Testis (tissue), 3 donors: ENCODE data around the gene NADSYN1. TPM values are rescaled to one million over a fixed set of nuclear protein-coding genes. Genes with fewer than 3 reads are reported as not detected.
"Not testable (repeated sequence)": the region's sequence is repeated elsewhere in the genome, so short reads cannot be mapped to it uniquely, and the experiment has no call there.

Source experiments
- DNase-seq: peaks from one replicate; pipeline ENCODE4 v3.0.0-alpha.2; 2019
- H3K27ac ChIP-seq, 2 donors: fragments of 200-600 bp; sonication (generic); one replicate each; pipeline ENCODE4 v1.5.1; 2019
- H3K27me3 ChIP-seq: fragments of 200-600 bp; sonication (generic); one replicate; pipeline ENCODE4 v1.5.1; 2019
- H3K36me3 ChIP-seq: fragments of 200-600 bp; sonication (generic); one replicate; pipeline ENCODE4 v1.5.1; 2017; ENCODE audit warnings: low read depth; ENCODE audit errors: missing control alignments
- H3K4me1 ChIP-seq: fragments of 200-600 bp; sonication (generic); one replicate; pipeline ENCODE4 v1.5.1; 2019
- H3K4me3 ChIP-seq, 2 donors: fragments of 200-600 bp; sonication (generic); one replicate each; pipeline ENCODE4 v1.5.1; 2017 to 2019
- H3K9me3 ChIP-seq: fragments of 200-600 bp; sonication (generic); one replicate; pipeline ENCODE4 v1.5.1; 2017
- CTCF ChIP-seq, 3 experiments: fragments of 450-650 bp in 2 of 3; fragments of 200-600 bp in 1 of 3; sonication (generic) in 1 of 3; IDR thresholded peaks; one replicate each; pipeline ENCODE4 v1.5.1; 2016 to 2019; ENCODE audit warnings: antibody characterized with exemption in 3 of 3, mild to moderate bottlenecking in 2 of 3, moderate library complexity in 1 of 3
- POLR2A ChIP-seq: fragments of 450-650 bp; IDR thresholded peaks from one replicate; pipeline ENCODE4 v1.6.1; 2017; ENCODE audit warnings: antibody characterized with exemption, mild to moderate bottlenecking, moderate library complexity
- WGBS, 2 donors: methylation state at CpG; one replicate each; pipeline ENCODE4 v1.1.5; 2018; 5-methylcytosine and 5-hydroxymethylcytosine counted together
- intact Hi-C: fragments of 100-400 bp; cut with DNase I; formaldehyde crosslinking; loops from one replicate; pipeline ENCODE4 v1.15.1; 2023; ENCODE audit warnings: low total_unique reads
- polyA plus RNA-seq: library from polyadenylated mRNA; stranded (reverse); fragments of 350-450 nt; fragmentation: Illumina TruSeq; extraction: RNeasy Lipid Tissue Mini Kit (QIAGEN cat#74804); gene quantifications from one replicate; pipeline ENCODE4 v1.2.3, GENCODE V29; 2014; ENCODE audit warnings: low read depth, low replicate concordance; ENCODE audit not compliant: insufficient read depth
- total RNA-seq, 2 donors: library from RNA; depleted of rRNA; stranded (reverse); fragments of >200 nt; gene quantifications; one replicate each; pipeline ENCODE4 v1.2.3, GENCODE V29; 2016

The NADSYN1 gene
- total and polyA plus RNA-seq, 3 donors from 2014 or later: 75.7 to 91.2 (median 79.4) TPM

GRCh38 chr11:71535825-71536224 lies 82.8 kb downstream of the NADSYN1 start:
- no peaks in the 10 kb centered on the region for H3K36me3 ChIP-seq
- no peaks in the 10 kb centered on the region for H3K27me3 ChIP-seq
- no peaks in the 10 kb centered on the region for H3K9me3 ChIP-seq
- H3K4me3 ChIP-seq: no peak overlapping the region
- peaks cover 6% of the 10 kb centered on the region for H3K4me1 ChIP-seq
- TF ChIP-seq POLR2A (no peak), CTCF (IDR thresholded peaks at IDR 0.05) (no peak)
- no peak overlapping the region for H3K27ac ChIP-seq
- 86 to 93% methylated on average over 9 of the region's 9 CpGs for WGBS, 2 donors
- no peak for DNase-seq
- intact Hi-C loops: no loop called here

GRCh38 chr11:71537537-71537936 lies 84.5 kb downstream of the NADSYN1 start:
- no peak for DNase-seq
- Histone ChIP-seq H3K36me3 (no peaks in the 10 kb centered on the region), H3K27ac (no peak overlapping the region), H3K9me3 (no peaks in the 10 kb centered on the region), H3K27me3 (no peaks in the 10 kb centered on the region), H3K4me1 (peaks cover 6% of the 10 kb centered on the region), H3K4me3 (no peak overlapping the region)
- TF ChIP-seq CTCF (IDR thresholded peaks at IDR 0.05): no peak
- 82 to 85% methylated on average over 9 of the region's 9 CpGs for WGBS, 2 donors
- intact Hi-C loops: no loop called here

GRCh38 chr11:71537977-71538665 lies 85.1 kb downstream of the NADSYN1 start, which contains the start of gene KRTAP5-8:
Gene KRTAP5-8 (plus strand): TSS chr11:71538025. CDS start chr11:71538056, 31 bp downstream.
- intact Hi-C loops: not testable (repeated sequence)

GRCh38 chr11:71538666-71538990 lies 85.6 kb downstream of the NADSYN1 start:
- DNase-seq: peak; percentile 43
- WGBS, 2 donors: 56 to 74% methylated on average over 4 of the region's 4 CpGs
- no peaks in the 10 kb centered on the region for H3K27me3 ChIP-seq
- TF ChIP-seq CTCF (IDR thresholded peaks at IDR 0.05) (no peak), POLR2A (no peak)
- H3K4me3 ChIP-seq: no peak overlapping the region
- intact Hi-C loops: no loop called here
- no peaks in the 10 kb centered on the region for H3K36me3 ChIP-seq
- peaks cover 6% of the 10 kb centered on the region for H3K4me1 ChIP-seq
- H3K27ac ChIP-seq: peak overlapping the region in 1 of 2 donors; percentile 45
- H3K9me3 ChIP-seq: no peaks in the 10 kb centered on the region

More at GRCh38 chr11:71537977-71538665, 85.1 kb downstream of the NADSYN1 start, which contains the start of gene KRTAP5-8:
- not testable (repeated sequence) for H3K9me3 ChIP-seq, H3K36me3 ChIP-seq, H3K27me3 ChIP-seq, H3K4me3 ChIP-seq, H3K4me1 ChIP-seq
- peak; percentile 56 for DNase-seq
- WGBS, 2 donors: 30% methylated on average over 3 of the region's 4 CpGs; no CpG with 5 or more reads in 1 of the 2 donors
- peak within 1 kb of the TSS in 1 of 2 donors; percentile 45 for H3K27ac ChIP-seq

- WGBS, 2 donors: 51 to 67% methylated on average over 11 of the region's 11 CpGs
- Histone ChIP-seq H3K36me3 (no peaks in the 10 kb centered on the region), H3K4me1 (peaks cover 6% of the 10 kb centered on the region), H3K27ac (peak overlapping the region; percentile 45 to 55), H3K4me3 (no peak overlapping the region), H3K27me3 (no peaks in the 10 kb centered on the region), H3K9me3 (no peaks in the 10 kb centered on the region)
- peak; percentile 84 for DNase-seq
- intact Hi-C loops: no loop called here
- no peak for TF ChIP-seq CTCF (IDR thresholded peaks at IDR 0.05)
These were observed 86.0 kb downstream of the NADSYN1 start for GRCh38 chr11:71539017-71539416.

GRCh38 chr11:71539971-71540370 lies 87.0 kb downstream of the NADSYN1 start:
- DNase-seq, H3K36me3 ChIP-seq, H3K27me3 ChIP-seq, H3K4me1 ChIP-seq, intact Hi-C loops, H3K9me3 ChIP-seq, H3K4me3 ChIP-seq: not testable (repeated sequence)
- H3K27ac ChIP-seq: peak overlapping the region; percentile 45 to 55
- 89 to 90% methylated on average over 8 to 11 of the region's 11 CpGs for WGBS, 2 donors

GRCh38 chr11:71540521-71541304 lies 87.7 kb downstream of the NADSYN1 start:
- H3K9me3 ChIP-seq, H3K36me3 ChIP-seq, H3K27ac ChIP-seq, H3K27me3 ChIP-seq, DNase-seq, H3K4me3 ChIP-seq, H3K4me1 ChIP-seq, intact Hi-C loops: not testable (repeated sequence)
- 86 to 89% methylated on average over 9 of the region's 9 CpGs for WGBS, 2 donors
